ENCODE measurements around the gene SLC41A1.

DNA sequence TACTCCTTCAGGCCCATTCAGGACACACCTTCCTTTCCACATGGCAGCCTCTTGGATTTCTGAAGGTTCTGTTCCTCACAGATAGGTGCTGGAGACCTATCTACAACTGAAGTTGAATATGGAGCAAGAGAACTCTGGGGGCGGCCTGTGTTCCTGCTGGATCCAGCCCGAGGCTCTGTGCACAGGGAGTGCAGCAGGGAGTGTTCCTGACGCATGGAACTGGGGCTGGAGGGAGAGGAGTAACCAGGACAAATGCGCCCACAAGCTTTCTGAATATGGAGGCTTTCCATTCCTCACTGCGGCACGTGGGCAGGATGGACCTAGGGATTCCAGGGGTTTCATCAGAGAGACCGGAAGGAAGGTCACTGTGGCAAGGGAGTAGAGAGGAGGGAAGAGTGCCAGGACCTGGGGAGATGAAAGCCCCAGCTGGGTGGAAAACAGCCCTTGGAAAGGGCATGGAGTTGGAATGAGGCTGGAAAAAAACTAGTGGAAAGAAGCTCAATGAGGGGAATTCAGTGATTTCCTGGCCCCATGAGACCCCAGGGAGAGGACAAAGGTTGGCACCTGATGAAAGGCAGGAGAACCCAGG, 24.5 kb upstream of the SLC41A1 start:
- TF ChIP-seq JUN (IDR thresholded peaks at IDR 0.05; ENCODE audit: borderline replicate concordance, insufficient read depth, insufficient read length, low read depth): no peak
- TF ChIP-seq POLR2A (IDR thresholded peaks at IDR 0.05; ENCODE audit: low read depth, low read length): no peak
- no peak for TF ChIP-seq CTCF (IDR thresholded peaks at IDR 0.05; ENCODE audit: extremely low read depth in 1 of 2, insufficient read depth in 1 of 2, low read depth in 1 of 2, low read length in 2 of 2)
- TF ChIP-seq MAX (IDR thresholded peaks at IDR 0.05; ENCODE audit: insufficient read depth, insufficient read length): no peak
- no peak for TF ChIP-seq MYC (IDR thresholded peaks at IDR 0.05; ENCODE audit: low read depth, low read length)
- TF ChIP-seq EZH2 (IDR thresholded peaks at IDR 0.05; ENCODE audit: borderline replicate concordance, low read depth, low read length, severe bottlenecking): no peak
- TF ChIP-seq FOS (IDR thresholded peaks at IDR 0.05; ENCODE audit: borderline replicate concordance, insufficient read depth, low read length): no peak
- no peak for TF ChIP-seq POLR2AphosphoS5 (IDR thresholded peaks at IDR 0.05; ENCODE audit: insufficient read depth, low read depth, low read length)
- TF ChIP-seq GATA2 (IDR thresholded peaks at IDR 0.05; ENCODE audit: insufficient read depth, insufficient read length, low read depth, low read length): no peak
